ENCODE measurements around the gene SRGAP1.
"Not testable (repeated sequence)": the region's sequence is repeated elsewhere in the genome, so short reads cannot be mapped to it uniquely, and the experiment has no call there.

The SRGAP1 gene

GRCh38 chr12:64171715-64172114 lies 327.2 kb downstream of the SRGAP1 start:
- DNase-seq (ENCODE audit: low read depth): no peak

GRCh38 chr12:64172143-64172970 lies 327.9 kb downstream of the SRGAP1 start:
- no peak for DNase-seq (ENCODE audit: low read depth)

- no peak for DNase-seq (ENCODE audit: low read depth)
Measured at GRCh38 chr12:64173456-64173855, 329.0 kb downstream of the SRGAP1 start.

- DNase-seq (ENCODE audit: low read depth): no peak
Measured at GRCh38 chr12:64175254-64175945, 330.9 kb downstream of the SRGAP1 start.

- DNase-seq (ENCODE audit: low read depth): no peak
Measured at GRCh38 chr12:64177001-64177400, 332.5 kb downstream of the SRGAP1 start.

GRCh38 chr12:64178122-64178521 lies 333.6 kb downstream of the SRGAP1 start:
- DNase-seq (ENCODE audit: low read depth): no peak

- no peak for DNase-seq (ENCODE audit: low read depth)
Measured at GRCh38 chr12:64180951-64181350, 336.5 kb downstream of the SRGAP1 start.

GRCh38 chr12:64181430-64182291 lies 337.2 kb downstream of the SRGAP1 start:
- DNase-seq (ENCODE audit: low read depth): no peak

- no peak for DNase-seq (ENCODE audit: low read depth)
Measured at GRCh38 chr12:64184216-64184615, 339.7 kb downstream of the SRGAP1 start.

- DNase-seq (ENCODE audit: low read depth): no peak
Measured at GRCh38 chr12:64186789-64187188, 342.3 kb downstream of the SRGAP1 start.

- no peak for DNase-seq (ENCODE audit: low read depth)
Measured at GRCh38 chr12:64187370-64187769, 342.9 kb downstream of the SRGAP1 start.

- DNase-seq (ENCODE audit: low read depth): no peak
Measured at GRCh38 chr12:64187794-64188193, 343.3 kb downstream of the SRGAP1 start.

- no peak for DNase-seq (ENCODE audit: low read depth)
Measured at GRCh38 chr12:64189530-64189929, 345.0 kb downstream of the SRGAP1 start.

- no peak for DNase-seq (ENCODE audit: low read depth)
Measured at GRCh38 chr12:64190140-64190539, 345.6 kb downstream of the SRGAP1 start.

- no peak for DNase-seq (ENCODE audit: low read depth)
Measured at GRCh38 chr12:64192644-64193444, 348.3 kb downstream of the SRGAP1 start.

GRCh38 chr12:64193931-64194330 lies 349.4 kb downstream of the SRGAP1 start:
- no peak for DNase-seq (ENCODE audit: low read depth)

GRCh38 chr12:64194333-64195149 lies 350.0 kb downstream of the SRGAP1 start:
- DNase-seq (ENCODE audit: low read depth): no peak

- not testable (repeated sequence) for DNase-seq (ENCODE audit: low read depth)
Measured at GRCh38 chr12:64195841-64196240, 351.3 kb downstream of the SRGAP1 start.

- no peak for DNase-seq (ENCODE audit: low read depth)
Measured at GRCh38 chr12:64203036-64203435, 358.5 kb downstream of the SRGAP1 start.

- DNase-seq (ENCODE audit: low read depth): no peak
Measured at GRCh38 chr12:64203775-64204174, 359.3 kb downstream of the SRGAP1 start.

- no peak for DNase-seq (ENCODE audit: low read depth)
Measured at GRCh38 chr12:64205542-64205941, 361.0 kb downstream of the SRGAP1 start.

Measured in activated gamma-delta T cell treated with anti-CD3 and anti-CD28 coated beads, Interleukin-2, amount 50 U/mL, for 16 hours (primary cell).